Gastroesophageal sphincter (tissue), 4 donors: ENCODE data around the gene KLHL40. TPM values are rescaled to one million over a fixed set of nuclear protein-coding genes. Genes with fewer than 3 reads are reported as not detected.

Experiments
- ATAC-seq: fragments of 150-250 bp; one replicate; pipeline ENCODE4 v1.9.1; 2016; ENCODE audit warnings: mild to moderate bottlenecking, moderate library complexity
- H3K27ac ChIP-seq, 4 donors: fragments of 200-600 bp; sonication (generic) in 3 of 4; 1 replicate in 3 of 4; 2 replicates in 1 of 4; pipeline ENCODE4 v1.5.1; 2016 to 2019
- H3K27me3 ChIP-seq: fragments of 200-600 bp; sonication (generic); one replicate; pipeline ENCODE4 v1.5.1; 2019
- H3K36me3 ChIP-seq, 2 donors: fragments of 200-600 bp; sonication (generic); one replicate each; pipeline ENCODE4 v1.5.1; 2019; ENCODE audit warnings: control low read depth in 1 of 2
- H3K4me1 ChIP-seq, 3 donors: fragments of 200-600 bp; sonication (generic); 1 replicate in 2 of 3; 2 replicates in 1 of 3; pipeline ENCODE4 v1.5.1; 2016 to 2019; ENCODE audit warnings: control low read depth in 2 of 3
- H3K4me3 ChIP-seq, 2 donors: fragments of 200-600 bp; sonication (generic); one replicate each; pipeline ENCODE4 v1.5.1; 2019; ENCODE audit warnings: mild to moderate bottlenecking in 1 of 2, moderate library complexity in 1 of 2
- H3K9me3 ChIP-seq, 3 donors: fragments of 200-600 bp; sonication (generic); one replicate each; pipeline ENCODE4 v1.5.1; 2017 to 2019; ENCODE audit warnings: control low read depth in 2 of 3
- EP300 ChIP-seq: sonication (generic); formaldehyde crosslinking; IDR thresholded peaks from one replicate; pipeline ENCODE4 v1.6.1; 2017; ENCODE audit warnings: antibody characterized with exemption, mild to moderate bottlenecking
- POLR2A ChIP-seq, 2 donors: fragments of 450-650 bp; IDR thresholded peaks; one replicate each; pipeline ENCODE4 v1.6.1; 2017; ENCODE audit warnings: antibody characterized with exemption in 2 of 2, mild to moderate bottlenecking in 2 of 2, moderate library complexity in 1 of 2
- POLR2AphosphoS5 ChIP-seq: sonication (generic); formaldehyde crosslinking; IDR thresholded peaks from one replicate; pipeline ENCODE4 v1.6.1; 2017; ENCODE audit warnings: antibody characterized with exemption
- WGBS, 2 donors: methylation state at CpG; one replicate each; pipeline ENCODE4 v1.1.5; 2018; ENCODE audit warnings: low coverage in 1 of 2; 5-methylcytosine and 5-hydroxymethylcytosine counted together
- total RNA-seq, 4 donors: library from RNA; depleted of rRNA; stranded (reverse); fragments of >200 nt; gene quantifications; one replicate each; pipeline ENCODE4 v1.1.0, GENCODE V29; 2016
- TF ChIP-seq, protein P1 (sequence below), 4 experiments: fragments of 200-600 bp in 2 of 4; fragments of 450-650 bp in 2 of 4; sonication (generic) in 1 of 4; IDR thresholded peaks; one replicate each; pipeline ENCODE4 v1.5.1; 2017 to 2019; ENCODE audit warnings: antibody characterized with exemption in 4 of 4, mild to moderate bottlenecking in 2 of 4, moderate library complexity in 2 of 4

Gene KLHL40
- total RNA-seq, 4 donors from 2014 or later, result not detected

- H3K9me3 ChIP-seq, result no peaks in the 10 kb centered on the region
- ATAC-seq, result no peak
- no CpG with 5 or more reads among the region's 6 CpGs for WGBS, 2 donors
Observed at GRCh38 chr3:42734263-42734860, 49.0 kb downstream of the KLHL40 start.

DNA sequence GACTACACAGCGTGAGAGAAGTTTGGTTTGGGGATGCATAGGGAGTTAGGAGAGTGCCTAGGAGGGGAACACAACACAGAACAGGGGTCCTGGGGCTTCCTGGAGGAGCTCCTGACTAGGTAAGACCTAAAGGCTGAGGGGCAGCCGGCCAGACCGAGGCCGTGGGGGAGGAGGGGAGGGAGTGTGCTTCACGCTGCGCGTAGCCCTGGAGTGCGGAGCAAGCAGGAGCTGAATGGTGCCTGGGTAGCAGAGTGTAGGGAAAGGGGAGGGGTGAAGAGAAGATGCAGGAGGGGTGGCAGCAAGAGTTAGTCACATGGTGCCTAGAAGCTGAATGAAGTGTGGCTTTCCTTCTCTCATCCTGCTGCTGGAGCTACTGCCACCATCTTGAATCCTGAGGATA, 49.7 kb downstream of the KLHL40 start:
- TF ChIP-seq POLR2A (IDR thresholded peaks at IDR 0.05) (no peak), EP300 (no peak), POLR2AphosphoS5 (no peak)
- TF ChIP-seq, protein P1, sequence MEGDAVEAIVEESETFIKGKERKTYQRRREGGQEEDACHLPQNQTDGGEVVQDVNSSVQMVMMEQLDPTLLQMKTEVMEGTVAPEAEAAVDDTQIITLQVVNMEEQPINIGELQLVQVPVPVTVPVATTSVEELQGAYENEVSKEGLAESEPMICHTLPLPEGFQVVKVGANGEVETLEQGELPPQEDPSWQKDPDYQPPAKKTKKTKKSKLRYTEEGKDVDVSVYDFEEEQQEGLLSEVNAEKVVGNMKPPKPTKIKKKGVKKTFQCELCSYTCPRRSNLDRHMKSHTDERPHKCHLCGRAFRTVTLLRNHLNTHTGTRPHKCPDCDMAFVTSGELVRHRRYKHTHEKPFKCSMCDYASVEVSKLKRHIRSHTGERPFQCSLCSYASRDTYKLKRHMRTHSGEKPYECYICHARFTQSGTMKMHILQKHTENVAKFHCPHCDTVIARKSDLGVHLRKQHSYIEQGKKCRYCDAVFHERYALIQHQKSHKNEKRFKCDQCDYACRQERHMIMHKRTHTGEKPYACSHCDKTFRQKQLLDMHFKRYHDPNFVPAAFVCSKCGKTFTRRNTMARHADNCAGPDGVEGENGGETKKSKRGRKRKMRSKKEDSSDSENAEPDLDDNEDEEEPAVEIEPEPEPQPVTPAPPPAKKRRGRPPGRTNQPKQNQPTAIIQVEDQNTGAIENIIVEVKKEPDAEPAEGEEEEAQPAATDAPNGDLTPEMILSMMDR (IDR thresholded peaks at IDR 0.05), result no peak
- Histone ChIP-seq H3K36me3 (no peaks in the 10 kb centered on the region), H3K9me3 (no peaks in the 10 kb centered on the region), H3K27ac (no peak overlapping the region), H3K4me1 (peaks cover 0 to 3% (median 0%) of the 10 kb centered on the region in 3 donors), H3K4me3 (no peak overlapping the region), H3K27me3 (no peaks in the 10 kb centered on the region)
- no peak for ATAC-seq
- 64 to 74% methylated on average over 6 to 8 of the region's 8 CpGs for WGBS, 2 donors

More at GRCh38 chr3:42734263-42734860, 49.0 kb downstream of the KLHL40 start:
- H3K27me3 ChIP-seq, result no peaks in the 10 kb centered on the region
- H3K4me3 ChIP-seq, result no peak overlapping the region
- H3K4me1 ChIP-seq, result peaks cover 0 to 7% (median 0%) of the 10 kb centered on the region in 3 donors
- no peak overlapping the region for H3K27ac ChIP-seq
- TF ChIP-seq EP300 (no peak), POLR2AphosphoS5 (no peak), POLR2A (IDR thresholded peaks at IDR 0.05) (no peak)
- TF ChIP-seq, protein P1 (IDR thresholded peaks at IDR 0.05), result no peak
- H3K36me3 ChIP-seq, result no peaks in the 10 kb centered on the region

DNA sequence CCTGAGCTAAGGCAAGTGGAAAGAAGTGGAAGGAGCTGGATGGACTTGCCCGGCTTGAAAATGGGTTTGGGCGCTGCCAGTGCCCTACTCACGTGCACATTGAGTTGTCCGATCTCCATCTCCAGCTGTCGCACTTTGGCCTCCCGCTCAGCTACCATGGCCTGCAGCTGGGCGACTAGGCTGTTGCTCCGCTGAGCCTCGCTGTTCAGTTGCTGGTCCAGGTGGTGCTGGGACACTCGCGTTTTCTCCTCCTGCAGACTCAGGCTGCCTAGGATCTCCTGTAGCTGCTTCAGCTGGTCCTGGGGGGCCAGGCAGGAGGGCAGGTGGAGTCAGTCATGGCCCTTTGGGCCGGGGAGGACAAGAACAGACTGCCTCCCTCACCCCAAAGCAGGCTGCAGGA, 50.3 kb downstream of the KLHL40 start:
- no peak overlapping the region for H3K4me3 ChIP-seq
- no peaks in the 10 kb centered on the region for H3K36me3 ChIP-seq
- TF ChIP-seq, protein P1 (IDR thresholded peaks at IDR 0.05), result no peak
- TF ChIP-seq EP300 (no peak), POLR2A (IDR thresholded peaks at IDR 0.05) (no peak), POLR2AphosphoS5 (no peak)
- no peaks in the 10 kb centered on the region for H3K9me3 ChIP-seq
- WGBS, 2 donors, result 100% methylated on average over 2 to 4 of the region's 12 CpGs
- no peak overlapping the region for H3K27ac ChIP-seq
- H3K4me1 ChIP-seq, result no peaks in the 10 kb centered on the region
- no peaks in the 10 kb centered on the region for H3K27me3 ChIP-seq
- no peak for ATAC-seq

- no peak for ATAC-seq
- H3K27ac ChIP-seq, result no peak overlapping the region
- 20% methylated on average over 1 of the region's 1 CpG; no CpG with 5 or more reads in 1 of the 2 donors for WGBS, 2 donors
Observed at GRCh38 chr3:42736081-42736480, 50.7 kb downstream of the KLHL40 start.

More at GRCh38 chr3:42736081-42736480, 50.7 kb downstream of the KLHL40 start:
- Histone ChIP-seq H3K9me3 (no peaks in the 10 kb centered on the region), H3K36me3 (no peaks in the 10 kb centered on the region), H3K4me1 (no peaks in the 10 kb centered on the region), H3K27me3 (no peaks in the 10 kb centered on the region), H3K4me3 (no peak overlapping the region)
- TF ChIP-seq EP300, result no peak
- TF ChIP-seq, protein P1 (IDR thresholded peaks at IDR 0.05), result no peak
- TF ChIP-seq POLR2A (IDR thresholded peaks at IDR 0.05), result no peak
- no peak for TF ChIP-seq POLR2AphosphoS5
